Stimulated activated naive CD8-positive, alpha-beta T cell treated with anti-CD3 and anti-CD28 coated beads, Interleukin-15, amount 100 ng/mL, for 72 hours (primary cell): ENCODE results near the gene CEP41.
A peak's percentile ranks its signal among the peaks of the same experiment; 100 is the strongest.

Experiments
- ATAC-seq: fragments of 150-1000 bp; cut with Tn5 transposase; 2 replicates; pipeline ENCODE4 v1.10.0; 2021; ENCODE audit warnings: mild to moderate bottlenecking, moderate library complexity
- DNase-seq, 2 donors: peaks; one replicate each; pipeline ENCODE4 v3.0.0; 2021 to 2022
- H3K27ac Mint-ChIP-seq, 2 donors: one replicate each; pipeline ENCODE4 v1.8.0; 2022; ENCODE audit warnings: mild to moderate bottlenecking in 2 of 2, mixed read lengths in 2 of 2, moderate library complexity in 2 of 2
- H3K27me3 Mint-ChIP-seq: one replicate; pipeline ENCODE4 v1.8.0; 2022; ENCODE audit warnings: mixed read lengths
- H3K4me1 Mint-ChIP-seq: one replicate; pipeline ENCODE4 v1.8.0; 2022; ENCODE audit warnings: mild to moderate bottlenecking, mixed read lengths
- H3K4me3 Mint-ChIP-seq, 2 donors: one replicate each; pipeline ENCODE4 v1.8.0; 2022; ENCODE audit warnings: mild to moderate bottlenecking in 2 of 2, mixed read lengths in 2 of 2, moderate library complexity in 1 of 2
- H3K9me3 Mint-ChIP-seq, 2 donors: one replicate each; pipeline ENCODE4 v1.8.0; 2022; ENCODE audit warnings: mixed read lengths in 2 of 2

CEP41 gene

DNA sequence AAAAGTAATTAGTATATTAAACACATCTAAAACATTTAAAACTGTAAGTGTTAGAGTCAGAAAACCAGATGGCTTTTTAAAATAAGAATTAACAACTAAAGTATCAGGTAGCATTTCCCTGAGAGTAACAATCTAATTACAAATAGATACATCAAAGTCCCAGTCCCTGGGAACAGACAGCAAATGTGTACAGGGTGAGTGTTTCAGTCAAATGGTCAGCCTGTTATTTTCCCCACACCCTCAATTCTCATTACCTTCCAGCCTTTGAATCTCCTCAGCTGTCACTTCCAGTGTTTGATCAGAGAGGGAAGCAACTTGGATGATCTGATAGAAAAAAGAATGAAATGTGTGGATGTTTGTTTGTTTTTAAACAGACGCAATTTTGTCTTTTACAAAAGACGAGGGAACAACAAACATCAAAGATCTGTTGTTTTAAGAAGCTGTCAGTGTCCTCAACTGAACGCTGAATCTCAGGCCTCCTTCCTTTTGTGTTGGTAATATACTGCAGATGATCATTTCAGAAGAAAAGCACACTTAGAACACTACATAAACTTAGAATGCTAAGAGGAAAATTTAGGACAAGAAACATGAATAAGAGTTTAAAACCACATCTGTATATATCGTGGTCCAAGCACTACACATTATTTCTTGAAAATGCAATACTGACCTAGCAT lies 29.8 kb downstream of the CEP41 start:
- H3K9me3 Mint-ChIP-seq: no peaks in the 10 kb centered on the region
- H3K4me3 Mint-ChIP-seq: peak overlapping the region; percentile 24 to 38
- no peak overlapping the region for H3K27ac Mint-ChIP-seq
- DNase-seq (no peak), ATAC-seq (no peak)
- H3K4me1 Mint-ChIP-seq: peaks cover 66% of the 10 kb centered on the region
- no peaks in the 10 kb centered on the region for H3K27me3 Mint-ChIP-seq

DNA sequence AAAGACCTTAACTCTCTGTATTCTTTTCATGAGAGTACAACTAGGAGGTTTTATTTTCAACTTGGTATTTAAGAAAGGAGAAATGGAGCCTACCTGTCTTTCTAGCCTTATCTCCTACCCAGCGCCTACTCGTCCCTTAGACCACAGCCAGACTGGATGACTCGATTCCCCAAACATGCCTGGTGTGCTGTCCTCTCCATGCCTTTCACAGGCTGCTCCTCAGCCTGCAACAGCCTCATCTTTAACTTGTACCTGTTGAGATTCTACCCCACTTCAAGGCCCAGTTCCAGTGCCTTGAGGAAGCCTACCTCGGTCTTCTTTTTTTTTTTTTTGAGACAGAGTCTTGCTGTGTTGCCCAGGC lies 31.1 kb downstream of the CEP41 start:
- Mint-ChIP-seq H3K4me1 (peaks cover 53% of the 10 kb centered on the region), H3K27me3 (no peaks in the 10 kb centered on the region), H3K9me3 (no peaks in the 10 kb centered on the region), H3K27ac (no peak overlapping the region), H3K4me3 (no peak overlapping the region)
- ATAC-seq (no peak), DNase-seq (no peak)

DNA sequence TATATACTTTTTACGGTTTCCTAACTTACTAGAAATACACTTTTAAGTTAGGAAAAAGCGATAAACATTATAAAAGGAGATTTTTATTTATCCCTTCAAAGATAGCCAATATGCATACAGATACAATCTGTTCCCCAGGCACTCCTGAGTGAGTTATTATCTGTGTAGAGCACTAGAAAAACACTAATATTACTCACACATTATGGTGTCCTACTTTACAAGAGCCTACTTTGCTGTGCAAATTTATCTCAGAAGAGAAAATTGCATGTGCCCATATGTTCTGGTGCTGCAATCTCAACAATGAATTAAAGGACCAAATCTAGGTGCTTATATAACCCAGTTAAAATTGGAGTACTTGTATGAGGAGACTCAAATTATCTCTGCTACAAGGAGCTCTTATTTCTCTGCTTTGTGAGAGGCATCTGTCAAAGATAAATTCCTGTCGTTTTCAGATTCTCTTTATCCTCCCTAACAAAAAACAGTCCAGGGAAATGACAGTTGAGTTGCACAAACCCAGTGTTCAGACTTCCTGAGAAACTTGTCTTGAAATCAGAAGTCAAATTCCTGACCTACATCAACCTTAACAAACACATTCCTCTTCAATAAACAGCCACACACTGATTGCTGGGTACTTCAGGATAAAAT lies 31.6 kb downstream of the CEP41 start:
- Mint-ChIP-seq H3K27me3 (no peaks in the 10 kb centered on the region), H3K9me3 (no peaks in the 10 kb centered on the region), H3K27ac (no peak overlapping the region), H3K4me3 (no peak overlapping the region), H3K4me1 (peaks cover 48% of the 10 kb centered on the region)
- ATAC-seq (no peak), DNase-seq (no peak)

DNA sequence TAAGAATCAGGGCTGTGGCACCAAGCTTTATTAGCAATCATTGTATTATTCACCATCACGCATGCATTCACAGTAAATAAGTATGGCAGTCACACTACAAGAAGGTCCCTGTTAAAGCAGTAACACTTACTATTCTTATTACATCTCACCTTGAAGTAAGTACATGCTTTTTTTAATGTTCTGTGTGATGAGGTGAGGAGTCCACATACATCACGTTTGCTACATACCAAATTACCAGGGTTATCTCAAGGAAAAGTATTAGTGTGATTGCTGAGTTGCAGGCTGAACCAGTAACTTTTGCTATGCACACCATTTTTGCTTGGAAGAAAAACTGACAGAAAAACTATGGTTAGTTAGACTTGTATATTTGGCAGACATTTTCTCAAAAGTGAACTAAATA lies 35.8 kb downstream of the CEP41 start:
- H3K4me1 Mint-ChIP-seq: peaks cover 19% of the 10 kb centered on the region
- no peak for DNase-seq
- H3K9me3 Mint-ChIP-seq: no peaks in the 10 kb centered on the region
- no peak overlapping the region for H3K27ac Mint-ChIP-seq
- ATAC-seq: no peak
- H3K27me3 Mint-ChIP-seq: no peaks in the 10 kb centered on the region
- no peak overlapping the region for H3K4me3 Mint-ChIP-seq

DNA sequence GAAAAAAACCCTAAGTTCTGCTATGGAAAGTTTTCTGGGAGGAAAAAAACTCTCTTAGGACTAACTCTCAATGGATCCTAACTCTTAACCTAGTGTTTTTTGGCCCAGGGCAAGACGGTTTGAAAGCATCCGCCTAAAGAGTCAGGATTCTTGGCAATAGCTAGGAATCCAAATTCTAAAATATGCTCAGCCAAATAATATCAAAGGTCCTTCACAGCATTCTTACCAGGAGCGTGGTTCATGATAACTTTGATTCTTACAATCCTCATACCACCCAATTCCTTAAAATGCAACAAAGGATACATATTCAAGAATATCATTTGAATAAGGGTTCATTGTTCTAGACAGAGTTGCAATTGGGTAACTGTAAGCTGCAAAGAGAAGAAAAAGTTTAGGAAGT lies 39.2 kb downstream of the CEP41 start:
- no peak for DNase-seq
- no peaks in the 10 kb centered on the region for H3K27me3 Mint-ChIP-seq
- H3K27ac Mint-ChIP-seq: no peak overlapping the region
- no peaks in the 10 kb centered on the region for H3K9me3 Mint-ChIP-seq
- no peak overlapping the region for H3K4me3 Mint-ChIP-seq
- H3K4me1 Mint-ChIP-seq: peaks cover 24% of the 10 kb centered on the region
- ATAC-seq: no peak

DNA sequence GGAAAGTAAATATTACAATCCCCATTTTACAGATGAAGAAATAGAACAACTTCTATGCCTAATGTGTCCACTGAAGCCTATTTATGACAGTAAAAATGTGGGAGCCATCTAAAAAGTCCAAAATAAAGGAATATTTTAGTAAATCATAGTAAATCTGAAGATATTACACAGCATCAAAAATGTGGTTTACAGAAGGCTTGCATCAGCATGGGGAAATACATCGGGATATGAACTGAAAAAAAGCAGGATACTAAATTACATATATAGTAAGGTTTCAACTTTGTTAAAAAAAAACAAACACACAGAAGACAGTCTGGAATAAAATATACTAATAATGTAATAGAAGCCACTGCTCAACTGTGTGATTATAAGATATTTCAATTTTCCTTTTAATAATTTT lies 39.7 kb downstream of the CEP41 start:
- no peak overlapping the region for H3K27ac Mint-ChIP-seq
- no peaks in the 10 kb centered on the region for H3K9me3 Mint-ChIP-seq
- no peaks in the 10 kb centered on the region for H3K27me3 Mint-ChIP-seq
- no peak overlapping the region for H3K4me3 Mint-ChIP-seq
- ATAC-seq (no peak), DNase-seq (no peak)
- peaks cover 25% of the 10 kb centered on the region for H3K4me1 Mint-ChIP-seq

DNA sequence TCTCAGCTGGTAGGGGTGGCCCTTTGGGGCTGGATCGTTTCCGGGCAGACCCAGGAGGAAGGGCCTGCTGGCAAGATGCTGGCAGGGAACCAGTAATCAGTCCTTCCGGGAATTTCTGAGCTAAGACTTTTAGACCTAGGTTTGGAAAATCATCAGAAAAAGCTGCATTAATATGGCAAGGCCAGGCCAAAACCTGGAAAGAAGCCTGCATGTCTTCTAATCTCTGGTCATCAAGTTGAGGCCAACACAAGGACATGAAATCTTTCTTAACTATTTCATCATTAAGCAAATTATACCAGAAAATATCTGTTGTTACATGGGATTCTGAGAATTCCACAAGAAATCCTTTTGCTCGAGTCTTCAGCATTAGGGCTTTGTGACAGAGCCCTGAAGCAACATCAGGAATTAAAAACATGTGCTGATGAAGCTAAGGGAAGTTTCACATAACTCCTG lies 40.7 kb downstream of the CEP41 start:
- peaks cover 34% of the 10 kb centered on the region for H3K4me1 Mint-ChIP-seq
- H3K27ac Mint-ChIP-seq: peak overlapping the region in 1 of 2 donors; percentile 72
- no peak overlapping the region for H3K4me3 Mint-ChIP-seq
- H3K9me3 Mint-ChIP-seq: no peaks in the 10 kb centered on the region
- DNase-seq (no peak), ATAC-seq (no peak)
- H3K27me3 Mint-ChIP-seq: no peaks in the 10 kb centered on the region

DNA sequence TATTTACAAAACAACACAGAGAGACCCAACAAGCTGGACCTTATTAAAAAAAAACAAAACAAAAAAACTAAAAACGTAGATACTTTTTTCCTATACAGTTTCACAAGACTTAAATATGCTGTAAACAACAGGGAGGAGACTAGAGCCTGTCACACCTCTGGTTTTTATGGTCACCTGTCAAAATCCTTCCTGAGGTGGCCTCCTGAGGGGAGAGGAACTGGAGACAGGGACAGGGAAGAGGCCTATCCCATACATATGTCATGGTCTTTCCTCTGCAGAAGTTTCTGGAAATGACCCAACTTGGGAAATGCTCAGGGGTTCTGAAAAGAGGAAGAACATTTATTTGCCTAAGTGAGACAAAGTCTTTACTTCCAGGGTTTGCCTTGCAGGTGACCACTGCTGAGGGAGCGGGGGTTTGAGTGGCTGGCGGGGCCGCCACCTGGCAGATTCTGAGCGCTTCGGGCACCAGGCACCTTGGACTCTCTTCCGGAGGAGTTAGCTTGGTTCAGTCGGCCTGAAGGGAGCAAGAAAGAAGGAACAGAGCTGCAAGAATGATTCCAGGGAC lies 42.2 kb downstream of the CEP41 start:
- peak overlapping the region in 1 of 2 donors; percentile 3 for H3K27ac Mint-ChIP-seq
- H3K4me3 Mint-ChIP-seq: no peak overlapping the region
- peaks cover 49% of the 10 kb centered on the region for H3K4me1 Mint-ChIP-seq
- DNase-seq: no peak
- no peaks in the 10 kb centered on the region for H3K27me3 Mint-ChIP-seq
- ATAC-seq: no peak
- H3K9me3 Mint-ChIP-seq: no peaks in the 10 kb centered on the region

DNA sequence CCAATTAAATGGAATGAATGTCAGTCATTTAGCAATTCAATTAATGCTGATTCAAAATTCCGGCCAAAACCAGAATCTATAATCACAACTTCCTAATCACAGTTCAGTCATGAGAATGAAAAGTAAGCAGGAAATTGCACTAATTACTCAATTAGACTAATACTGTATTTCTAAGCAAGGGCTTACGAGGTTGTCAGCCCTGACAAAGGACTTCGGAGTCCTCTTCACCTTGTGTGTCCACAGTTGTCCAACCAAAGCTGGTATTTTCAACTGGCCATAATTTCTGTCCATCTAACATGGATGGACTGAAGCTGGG lies 43.1 kb downstream of the CEP41 start:
- H3K4me3 Mint-ChIP-seq: no peak overlapping the region
- ATAC-seq: no peak
- peaks cover 56% of the 10 kb centered on the region for H3K4me1 Mint-ChIP-seq
- no peaks in the 10 kb centered on the region for H3K9me3 Mint-ChIP-seq
- no peak overlapping the region for H3K27ac Mint-ChIP-seq
- no peak for DNase-seq
- no peaks in the 10 kb centered on the region for H3K27me3 Mint-ChIP-seq

DNA sequence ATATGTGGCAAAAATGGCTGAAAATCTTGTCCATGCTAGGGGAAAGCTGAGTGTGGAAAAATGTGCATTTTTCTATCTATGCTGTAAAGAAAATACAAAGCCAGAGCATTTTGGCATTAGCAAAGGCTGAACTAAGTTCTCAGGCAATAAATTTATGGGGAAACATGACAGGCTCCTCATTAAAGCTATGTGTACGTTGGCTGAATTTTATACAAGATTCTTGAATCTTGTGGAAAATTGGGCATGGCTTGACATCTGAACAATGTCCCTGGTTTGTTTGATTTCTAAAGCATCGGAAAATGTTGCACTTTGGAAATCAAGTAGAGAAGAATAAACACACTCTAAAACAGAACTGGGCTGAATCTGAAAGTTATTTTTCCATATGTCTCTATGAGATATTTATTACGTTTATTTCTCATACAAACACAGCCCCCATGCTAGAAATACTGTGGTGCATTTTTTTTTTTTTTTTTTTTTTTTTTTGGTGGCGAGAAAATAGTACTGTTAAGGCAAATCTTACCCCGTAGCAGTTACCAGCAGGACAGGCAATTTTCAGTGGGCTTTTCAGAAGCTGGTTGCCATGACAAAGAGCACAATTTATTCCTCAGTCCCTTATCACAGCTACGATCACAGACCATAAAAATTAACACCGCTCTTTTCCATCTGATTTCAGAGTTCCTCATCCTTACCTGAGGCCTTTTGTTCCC lies 43.6 kb downstream of the CEP41 start:
- Mint-ChIP-seq H3K27me3 (no peaks in the 10 kb centered on the region), H3K9me3 (no peaks in the 10 kb centered on the region), H3K27ac (no peak overlapping the region), H3K4me3 (no peak overlapping the region), H3K4me1 (peaks cover 58% of the 10 kb centered on the region)
- no peak for DNase-seq
- ATAC-seq: no peak

DNA sequence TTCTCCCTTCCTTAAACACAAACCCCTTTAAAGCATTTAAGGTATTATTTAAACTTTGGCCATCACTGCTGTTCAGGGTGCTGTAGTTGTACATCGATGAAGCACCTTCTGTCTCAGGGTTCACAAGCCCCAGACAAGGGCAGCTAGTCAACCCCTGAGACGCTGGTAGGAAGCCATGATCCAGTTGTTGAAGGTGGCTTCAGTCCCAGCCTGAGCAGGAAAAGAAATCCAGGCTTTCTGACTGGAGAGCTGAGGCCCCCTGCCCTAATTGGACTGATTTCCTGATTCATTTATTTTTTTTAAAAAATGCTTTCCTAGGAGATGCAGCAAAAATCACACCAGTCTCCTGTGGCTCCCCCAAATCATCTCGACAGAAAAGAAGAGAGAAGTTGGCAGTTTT lies 44.7 kb downstream of the CEP41 start:
- H3K27ac Mint-ChIP-seq: peak overlapping the region; percentile 54 to 90
- H3K27me3 Mint-ChIP-seq: no peaks in the 10 kb centered on the region
- ATAC-seq: no peak
- peak overlapping the region; percentile 42 to 86 for H3K4me3 Mint-ChIP-seq
- peaks cover 60% of the 10 kb centered on the region for H3K4me1 Mint-ChIP-seq
- no peak for DNase-seq
- H3K9me3 Mint-ChIP-seq: no peaks in the 10 kb centered on the region

DNA sequence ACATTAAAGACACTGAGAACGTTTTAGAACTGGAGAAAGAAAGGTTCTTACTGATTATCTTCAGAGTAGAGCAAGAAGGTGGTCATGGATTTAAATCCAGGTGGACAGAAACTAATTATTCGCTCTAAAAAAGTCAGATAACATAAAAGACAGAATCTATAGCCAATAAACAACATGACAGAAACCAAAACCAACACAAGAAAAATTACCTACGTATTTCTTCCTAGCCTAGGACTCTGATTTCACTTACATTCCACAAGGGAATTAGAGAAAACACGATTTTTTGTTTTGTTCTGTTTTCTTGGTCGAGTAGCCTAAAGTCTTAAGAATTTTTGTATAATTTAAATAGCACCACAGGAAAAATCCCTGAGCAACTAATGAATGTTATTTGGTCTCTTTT lies 45.4 kb downstream of the CEP41 start:
- H3K4me3 Mint-ChIP-seq: peak overlapping the region; percentile 80 to 86
- H3K27ac Mint-ChIP-seq: peak overlapping the region; percentile 31 to 81
- DNase-seq: no peak
- peaks cover 60% of the 10 kb centered on the region for H3K4me1 Mint-ChIP-seq
- H3K9me3 Mint-ChIP-seq: no peaks in the 10 kb centered on the region
- H3K27me3 Mint-ChIP-seq: no peaks in the 10 kb centered on the region
- ATAC-seq: no peak

DNA sequence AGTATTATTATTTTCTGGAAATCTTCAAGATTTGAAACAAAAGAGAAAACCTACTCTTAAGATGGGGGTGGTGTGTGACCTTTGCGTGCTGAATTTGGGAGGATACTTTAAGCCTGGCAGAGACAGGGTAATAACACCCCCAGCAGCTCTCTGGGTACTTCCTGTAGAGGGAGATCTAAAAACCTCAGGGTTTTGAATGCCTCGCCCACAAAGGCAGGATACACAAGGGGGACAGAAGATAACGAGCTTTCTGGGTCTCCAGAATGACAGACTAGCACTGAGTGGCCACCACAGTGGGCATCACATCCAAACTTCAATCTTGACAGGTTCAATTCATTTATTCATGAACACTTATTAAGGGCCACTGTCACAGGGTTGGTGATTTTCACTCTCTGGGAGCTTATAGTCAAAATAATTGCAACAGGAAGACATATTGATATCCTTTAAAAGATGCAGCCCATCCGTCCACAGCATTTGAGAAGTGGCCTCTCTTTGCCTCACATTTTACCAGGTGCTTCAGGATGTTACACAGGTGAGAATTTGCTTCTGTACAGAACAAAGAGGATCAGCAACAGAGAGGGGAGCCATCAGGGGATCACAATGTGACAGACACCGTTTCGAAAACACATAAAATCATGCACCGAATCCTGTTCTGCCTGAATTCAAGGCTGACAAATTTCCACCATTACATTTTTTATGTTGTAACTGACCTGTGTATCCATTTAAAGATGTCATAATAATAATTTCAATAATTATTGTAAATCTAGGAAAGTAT lies 46.2 kb downstream of the CEP41 start:
- DNase-seq: peak; percentile 50 to 62
- Mint-ChIP-seq H3K4me1 (peaks cover 60% of the 10 kb centered on the region), H3K27ac (peak overlapping the region; percentile 96 to 97), H3K27me3 (no peaks in the 10 kb centered on the region), H3K9me3 (no peaks in the 10 kb centered on the region), H3K4me3 (peak overlapping the region; percentile 80 to 86)
- peak; percentile 99 for ATAC-seq

DNA sequence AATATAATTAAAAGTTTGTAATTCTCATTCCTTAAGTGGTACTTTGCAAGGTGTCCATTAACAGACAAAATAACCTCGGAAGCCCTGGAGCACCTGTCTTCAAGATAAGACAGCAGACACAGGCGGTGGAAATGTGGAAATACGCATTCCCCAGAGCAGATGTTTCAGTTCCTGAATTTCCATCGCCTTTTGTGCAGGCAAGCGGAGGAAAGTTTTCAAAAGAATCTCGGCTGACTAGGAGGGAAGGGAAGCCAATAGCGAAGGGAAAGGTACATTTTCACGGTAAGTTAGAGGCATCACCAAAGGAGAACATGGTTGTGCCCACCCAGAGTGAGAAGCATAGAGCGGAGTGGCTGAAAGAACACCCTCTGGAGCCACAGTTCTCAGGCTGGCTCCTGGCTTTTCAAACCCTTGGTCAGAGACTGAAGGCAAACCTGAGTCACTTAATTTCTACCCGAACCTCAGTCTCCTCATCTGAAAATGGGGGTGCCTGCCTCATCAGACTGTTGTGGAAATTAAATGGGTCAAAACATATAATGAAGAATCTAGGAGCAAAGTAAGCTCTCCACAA lies 46.9 kb downstream of the CEP41 start:
- peaks cover 0 to 1% of the 10 kb centered on the region in 2 donors for H3K9me3 Mint-ChIP-seq
- H3K27ac Mint-ChIP-seq: peak overlapping the region; percentile 96 to 97
- peak overlapping the region; percentile 80 to 86 for H3K4me3 Mint-ChIP-seq
- peaks cover 54% of the 10 kb centered on the region for H3K4me1 Mint-ChIP-seq
- no peak for DNase-seq
- ATAC-seq: peak; percentile 34
- H3K27me3 Mint-ChIP-seq: no peaks in the 10 kb centered on the region

DNA sequence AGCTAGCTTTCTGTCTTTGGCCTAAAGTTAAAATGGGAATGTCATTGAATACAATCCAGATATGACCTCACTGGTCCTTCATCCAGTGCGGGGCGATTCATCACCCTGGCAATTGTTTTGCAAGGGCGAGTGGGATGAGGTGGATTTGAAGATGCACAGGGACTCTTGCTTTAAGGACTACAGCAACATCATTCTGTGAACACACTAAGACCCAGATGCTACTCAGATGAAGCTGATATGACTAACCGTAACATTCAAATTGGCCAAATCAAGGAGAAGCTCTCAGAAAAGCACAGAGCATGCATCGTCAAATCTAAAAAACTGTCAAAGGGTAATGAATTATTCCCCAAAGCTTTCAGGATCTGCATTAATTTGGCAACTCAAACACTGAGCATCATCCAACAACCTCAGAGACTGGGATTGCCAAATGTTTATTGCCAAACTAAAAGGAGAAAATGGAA lies 47.7 kb downstream of the CEP41 start:
- peaks cover 0 to 7% of the 10 kb centered on the region in 2 donors for H3K9me3 Mint-ChIP-seq
- H3K27ac Mint-ChIP-seq: peak overlapping the region in 1 of 2 donors; percentile 71
- ATAC-seq (no peak), DNase-seq (no peak)
- no peak overlapping the region for H3K4me3 Mint-ChIP-seq
- H3K27me3 Mint-ChIP-seq: no peaks in the 10 kb centered on the region
- peaks cover 46% of the 10 kb centered on the region for H3K4me1 Mint-ChIP-seq
